Stimulated activated CD8-positive, alpha-beta memory T cell treated with anti-CD3 and anti-CD28 coated beads, Interleukin-4, amount 100 ng/mL, for 4 hours (primary cell): ENCODE measurements around the gene POLR1G.
A peak's percentile ranks its signal among the peaks of the same experiment; 100 is the strongest.

Experiments
- DNase-seq, 2 donors: peaks; one replicate each; pipeline ENCODE4 v3.0.0-alpha.2; 2020; ENCODE audit warnings: low read depth in 2 of 2, low spot score in 1 of 2

POLR1G gene

DNA sequence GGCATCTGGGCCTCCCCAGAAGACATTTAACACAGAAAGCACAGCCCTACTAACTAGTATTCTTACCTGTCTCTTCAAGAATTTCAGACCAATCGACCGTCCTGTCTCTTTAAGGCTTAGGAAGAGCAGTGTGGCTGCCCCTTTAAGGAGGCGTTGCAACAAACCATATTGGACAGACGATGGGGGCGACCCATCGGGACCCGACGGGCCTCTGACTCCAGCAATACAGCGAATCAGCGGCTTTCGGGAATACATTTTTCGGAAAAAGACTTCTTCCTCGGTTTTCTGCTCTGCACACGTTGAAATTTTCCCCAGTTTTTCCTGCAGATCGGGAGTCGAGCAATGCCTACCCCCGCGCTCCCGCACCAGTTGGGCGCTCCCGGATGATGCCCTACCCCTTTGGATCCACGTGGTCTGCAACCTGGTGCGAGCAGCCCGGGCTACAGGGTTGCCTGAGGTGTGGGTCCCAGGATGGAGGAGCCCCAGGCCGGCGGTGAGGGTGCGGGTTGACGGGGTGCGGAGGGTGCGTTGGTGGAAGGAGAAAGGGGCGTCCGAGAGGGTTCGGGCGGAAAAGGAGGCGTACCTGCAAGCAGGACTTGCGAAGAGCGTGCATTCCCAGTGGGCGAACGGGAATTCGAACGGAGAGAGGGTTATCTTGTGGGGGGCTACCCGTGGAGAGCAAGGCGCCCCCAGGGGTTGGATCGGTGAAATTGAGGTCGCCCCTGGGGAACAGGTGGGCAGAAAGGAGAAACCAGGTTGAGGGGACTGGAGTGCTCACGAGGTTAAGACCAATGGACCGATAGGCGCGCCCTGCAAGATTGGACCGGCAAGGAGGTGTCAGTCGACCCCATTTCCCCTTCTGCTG, at the start of gene POLR1G:
Gene POLR1G, plus strand, starts transcription at position 419 of the 865 bp plus-strand sequence. Its CDS starts 53 bp downstream, at position 472.
- peak; percentile 53 to 62 for DNase-seq

DNA sequence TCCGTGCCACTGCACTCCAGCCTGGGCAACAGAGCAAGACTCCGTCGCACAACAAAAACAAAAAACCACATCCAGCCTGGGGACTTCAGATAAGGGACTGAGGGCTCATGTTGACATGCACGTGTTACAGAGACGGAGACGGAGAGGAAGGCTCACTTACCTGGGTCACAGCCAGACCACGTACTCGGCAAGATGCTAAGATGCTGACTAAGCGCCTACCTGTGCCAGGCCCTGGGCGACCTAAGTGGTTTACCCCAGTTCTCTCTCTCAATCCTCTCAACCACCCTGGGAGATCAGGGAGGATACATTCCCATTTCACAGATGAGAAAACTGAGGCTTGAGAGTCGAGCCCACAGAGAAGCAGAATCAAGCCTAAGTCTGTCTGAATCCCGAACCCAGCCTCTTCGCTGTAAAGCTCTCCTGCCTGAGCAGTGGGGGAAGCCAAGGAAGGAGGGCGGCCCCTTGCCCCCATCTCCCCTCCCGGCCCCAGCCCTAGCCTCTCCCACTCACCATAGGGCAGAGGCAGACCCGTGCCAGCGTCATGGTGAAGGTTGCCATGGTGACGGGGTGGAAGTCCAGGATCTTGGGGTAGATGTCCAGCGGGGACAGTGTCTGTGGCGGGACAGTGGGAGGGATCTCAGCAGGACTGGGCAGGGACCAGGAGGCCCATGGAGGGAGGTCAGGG, 49.5 kb upstream of the POLR1G start:
- DNase-seq = no peak

DNA sequence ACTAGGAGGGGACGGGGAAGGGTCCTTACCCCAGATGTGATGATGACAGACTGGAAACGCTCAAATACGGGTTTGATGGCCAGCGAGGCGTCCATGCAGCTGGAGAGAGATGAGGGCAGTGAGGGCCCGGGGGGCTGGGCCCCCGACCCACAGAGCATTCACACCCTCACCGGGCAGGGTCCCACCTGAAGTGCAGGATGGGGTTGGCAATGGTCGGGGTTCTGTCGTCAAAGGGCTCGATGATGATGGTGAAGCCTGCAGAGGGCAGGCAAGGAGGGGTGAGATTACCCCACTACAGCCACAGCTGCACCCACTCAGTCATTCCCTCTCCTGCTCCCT, 49.0 kb upstream of the POLR1G start:
- DNase-seq = no peak

DNA sequence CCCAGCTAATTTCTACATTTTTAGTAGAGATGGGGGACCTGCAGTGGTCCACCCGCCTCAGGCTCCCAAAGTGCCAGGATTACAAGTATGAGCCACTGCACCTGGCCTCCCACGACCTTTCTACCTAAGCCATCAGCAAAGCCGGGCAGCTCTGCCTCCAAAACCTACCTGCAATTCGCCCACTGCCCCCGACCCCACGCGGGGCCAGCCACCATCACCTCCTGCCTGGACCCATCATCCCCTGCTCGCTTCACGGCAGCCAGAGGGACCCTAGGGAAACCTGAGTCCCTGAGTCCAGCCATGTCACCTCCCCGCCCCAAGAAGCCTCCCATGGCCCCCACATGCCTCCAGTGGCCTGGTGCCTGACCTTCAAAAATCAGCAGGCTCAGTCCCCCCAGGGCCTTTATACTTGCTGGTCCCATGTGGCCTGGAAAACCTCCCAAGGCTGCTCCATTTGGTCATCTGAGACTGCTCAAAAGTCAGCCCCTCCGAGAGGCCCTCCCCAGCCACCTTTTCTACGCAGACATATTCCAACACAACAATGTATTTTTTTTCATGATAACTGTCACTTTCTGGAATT, 48.1 kb upstream of the POLR1G start:
- no peak for DNase-seq

DNA sequence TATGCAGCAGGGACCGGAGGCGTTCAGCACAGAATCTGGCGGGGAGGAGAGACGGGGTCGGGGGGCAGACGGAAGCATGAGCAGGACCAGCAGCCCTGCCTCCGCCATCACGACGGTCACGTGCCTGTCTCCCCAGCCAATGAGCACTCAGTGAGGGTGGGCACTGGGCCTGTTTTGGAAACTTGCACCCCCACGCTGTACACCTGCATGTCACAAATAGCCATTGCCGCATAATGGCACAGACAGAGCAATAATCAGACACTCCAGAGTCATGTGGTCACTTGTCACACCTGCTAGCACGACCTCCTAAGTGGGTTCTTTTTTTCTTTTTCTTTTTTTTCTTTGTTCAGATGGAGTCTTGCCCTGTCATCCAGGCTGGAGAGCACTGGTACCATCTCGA, 44.8 kb upstream of the POLR1G start:
- no peak for DNase-seq

DNA sequence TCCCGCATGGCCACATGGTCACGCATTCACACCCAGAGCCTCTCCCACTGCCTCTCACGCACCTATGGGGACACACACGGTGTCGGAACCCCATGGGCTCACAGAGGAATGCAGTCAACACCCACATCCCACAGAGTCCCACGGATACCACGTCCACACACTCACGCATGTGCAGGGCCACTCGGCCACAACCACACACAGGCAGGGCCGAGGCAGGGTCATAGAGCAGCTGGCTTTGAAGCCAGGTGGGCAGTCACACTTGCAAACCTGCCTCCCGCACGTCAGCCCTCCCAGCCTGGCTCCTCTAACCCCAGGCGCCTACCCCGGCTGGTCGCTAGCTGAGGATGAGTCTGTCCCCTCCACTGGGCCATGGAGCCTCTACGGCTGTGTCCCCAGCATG, 44.2 kb upstream of the POLR1G start:
- no peak for DNase-seq

DNA sequence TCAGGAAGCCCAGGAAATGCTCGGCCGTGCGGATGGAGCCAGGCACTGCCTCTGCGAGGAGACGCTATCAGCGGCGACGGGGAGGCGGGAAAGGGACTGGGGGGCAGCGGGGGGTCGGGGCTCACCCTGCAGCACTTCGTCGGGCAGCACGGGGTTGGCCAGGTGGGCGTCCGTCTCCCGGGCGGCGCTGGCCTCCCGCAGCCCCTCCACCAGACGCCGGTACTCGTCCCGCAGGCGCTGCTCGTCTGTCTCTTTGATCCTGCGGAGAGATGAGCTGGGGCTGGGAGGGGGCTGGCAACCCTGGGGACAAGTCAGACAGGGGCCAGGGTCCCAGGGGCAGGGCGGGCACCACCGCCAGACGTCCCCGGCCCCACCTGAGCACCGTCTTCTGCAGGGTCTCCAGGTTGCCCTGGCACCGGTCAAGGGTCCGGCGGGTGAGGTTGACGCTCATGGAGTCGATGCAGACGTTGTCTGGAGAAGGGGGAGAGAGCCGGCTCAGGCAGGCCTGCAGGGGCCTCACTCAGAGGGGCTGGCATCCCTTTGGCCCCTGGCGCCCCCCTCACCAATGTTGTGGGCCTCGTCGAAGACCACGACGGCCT, 42.5 kb upstream of the POLR1G start:
- DNase-seq = no peak

GRCh38 chr19:45364696-45365095, 41.7 kb upstream of the POLR1G start:
- DNase-seq = no peak

DNA sequence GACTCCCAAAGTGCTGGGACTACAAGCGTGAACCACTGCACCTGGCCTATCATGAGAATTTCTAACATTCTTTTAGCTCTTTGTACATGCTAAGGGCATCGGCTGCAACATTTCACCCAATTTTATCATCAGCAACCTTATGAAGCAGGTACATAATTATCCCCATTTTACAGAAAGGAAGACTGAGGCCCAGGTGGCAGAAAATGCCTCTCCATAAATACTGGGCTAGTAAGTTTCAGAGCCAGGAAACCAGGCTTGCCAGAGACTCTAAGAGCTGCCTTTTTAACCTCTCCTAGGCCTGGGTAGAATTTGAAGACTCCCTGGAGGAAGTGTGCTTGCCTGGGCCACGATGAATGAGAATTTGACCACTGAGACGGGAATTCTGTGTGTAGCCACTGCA, 38.3 kb upstream of the POLR1G start:
- DNase-seq = no peak

GRCh38 chr19:45368737-45369340, 37.6 kb upstream of the POLR1G start:
- DNase-seq = no peak

DNA sequence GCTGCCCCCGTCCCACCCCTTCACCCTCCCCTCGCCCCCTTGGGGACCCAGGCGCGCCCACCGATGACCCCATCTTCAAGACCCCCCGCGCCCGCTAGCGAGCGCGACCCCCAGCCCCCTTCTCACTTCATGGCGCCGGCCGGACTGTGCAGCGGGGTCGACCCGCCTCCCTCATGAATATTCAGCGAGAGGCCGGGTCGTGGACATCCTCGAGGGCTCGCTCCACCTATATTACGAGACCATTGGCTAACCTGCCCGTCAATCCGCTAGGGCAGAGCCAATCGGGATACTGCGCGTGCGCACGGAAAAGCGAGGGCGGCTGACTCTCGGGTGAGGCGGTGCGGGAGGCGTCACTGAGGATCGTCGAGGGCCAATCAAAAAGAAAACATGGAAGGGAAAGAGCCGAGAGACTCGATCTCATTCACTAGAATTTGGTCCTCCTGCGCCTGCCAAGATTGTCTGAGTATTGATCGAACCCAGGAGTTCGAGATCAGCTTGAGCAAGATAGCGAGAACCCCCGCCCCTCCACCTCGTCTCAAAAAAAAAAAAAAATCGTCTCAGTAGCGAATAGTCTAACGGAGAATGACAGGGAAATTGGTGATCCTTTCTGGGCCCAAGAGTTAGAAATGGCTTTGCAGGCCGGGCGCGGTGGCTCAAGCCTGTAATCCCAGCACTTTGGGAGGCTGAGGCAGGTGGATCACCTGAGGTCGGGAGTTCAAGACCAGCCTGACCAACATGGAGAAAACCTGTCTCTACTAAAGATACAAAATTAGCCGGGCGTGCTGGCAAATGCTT, 35.8 kb upstream of the POLR1G start, which contains the start of gene ERCC2:
Gene ERCC2, minus strand, starts transcription at position 164 of the 795 bp plus-strand sequence. Its CDS starts 33 bp downstream, at position 131.
- DNase-seq = peak; percentile 98 to 99

DNA sequence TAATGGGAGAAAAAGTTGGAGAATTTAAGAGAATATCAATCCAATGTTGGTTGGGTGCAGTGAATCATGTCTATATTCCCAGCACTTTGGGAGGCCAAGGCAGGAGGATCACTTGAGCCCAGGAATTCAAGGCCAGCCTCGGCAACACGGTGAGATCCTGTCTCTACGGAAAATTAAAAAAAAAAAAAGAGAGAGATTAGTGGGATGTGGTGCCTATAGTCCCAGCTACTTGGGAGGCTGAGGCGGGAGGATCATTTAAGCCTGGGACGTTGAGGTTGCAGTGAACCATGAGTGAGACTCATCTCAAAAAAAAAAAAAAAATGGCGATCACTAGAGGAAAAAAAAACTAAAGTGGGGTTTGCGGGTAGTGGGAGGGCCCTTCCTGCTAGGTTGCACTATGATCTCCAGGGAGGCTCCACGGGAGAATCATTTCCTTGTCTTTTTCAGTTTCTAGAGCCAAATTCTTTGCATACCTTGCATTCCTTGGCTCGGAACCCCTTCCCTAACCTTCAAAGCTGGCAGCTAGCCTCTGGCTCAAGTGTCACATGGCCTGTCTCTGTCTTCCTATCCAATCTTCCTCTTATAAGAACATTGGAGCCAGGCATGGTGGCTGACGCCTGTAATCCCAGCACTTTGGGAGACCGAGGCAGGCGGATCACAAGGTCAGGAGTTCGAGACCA, 30.3 kb upstream of the POLR1G start:
- no peak for DNase-seq

- DNase-seq = no peak
These were observed 26.3 kb upstream of the POLR1G start for GRCh38 chr19:45380107-45380506.

DNA sequence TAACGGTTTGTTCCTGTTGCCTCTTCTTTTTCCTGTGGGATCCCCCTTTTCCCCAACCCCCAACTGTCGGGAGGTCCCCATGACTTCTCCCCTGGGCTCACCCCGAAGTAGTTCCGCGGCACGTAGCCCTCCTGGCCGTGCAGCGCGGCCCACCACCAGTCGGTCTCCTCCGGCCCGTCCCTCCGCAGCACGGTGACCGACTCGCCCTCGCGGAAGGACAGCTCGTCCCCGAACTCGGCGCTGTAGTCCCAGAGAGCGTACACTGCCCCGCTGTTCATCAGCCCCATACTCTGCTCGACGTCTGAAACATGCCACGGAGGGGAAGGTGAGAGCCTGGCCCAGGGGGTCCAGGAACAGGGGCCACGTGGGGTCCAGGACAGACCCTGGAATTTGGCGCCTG, 24.0 kb upstream of the POLR1G start:
- DNase-seq = no peak

- DNase-seq = no peak
These were observed 20.8 kb upstream of the POLR1G start for GRCh38 chr19:45385392-45386221.

GRCh38 chr19:45391346-45391745, 15.1 kb upstream of the POLR1G start:
- no peak for DNase-seq

DNA sequence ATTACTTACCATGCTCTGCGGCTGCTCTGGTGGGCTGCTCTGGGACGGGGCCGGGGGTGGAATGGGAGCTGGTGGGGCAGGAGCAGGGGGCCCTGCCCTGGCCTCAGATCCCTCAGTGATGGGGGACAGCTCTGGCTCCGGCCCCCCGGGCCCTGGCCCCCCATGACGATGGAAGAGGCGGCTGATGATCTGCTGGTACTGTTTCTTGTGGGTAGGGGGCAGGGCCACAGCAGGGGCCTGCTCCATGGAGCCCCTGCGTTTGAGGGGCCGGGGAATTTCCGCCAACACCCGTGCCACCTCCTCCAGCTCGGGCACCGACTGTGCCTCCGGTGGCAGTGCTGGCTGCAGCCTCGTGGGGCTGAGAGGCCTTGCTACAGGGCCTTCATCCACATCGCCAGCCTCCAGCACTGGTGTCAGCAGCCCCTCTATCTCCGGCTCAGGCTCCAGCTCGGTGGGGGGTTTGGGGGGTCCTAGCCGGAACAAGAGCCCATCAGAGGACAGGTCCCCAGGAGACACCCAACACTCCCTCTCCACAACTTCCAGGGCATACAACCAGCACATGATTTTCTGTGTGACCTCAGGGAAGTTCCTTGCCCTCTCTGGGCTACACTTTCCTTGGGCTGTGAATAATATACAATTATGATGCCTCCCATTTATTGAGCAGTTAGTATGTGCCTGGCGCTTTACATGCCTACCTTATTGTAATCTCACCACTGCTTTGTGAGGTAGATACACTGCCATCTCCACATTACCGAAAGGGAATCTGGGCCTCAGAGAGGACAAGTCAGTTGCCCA, 14.4 kb upstream of the POLR1G start:
- no peak for DNase-seq
